Upper lobe of left lung (tissue), 6 donors: Measurements from ENCODE around the gene SLC66A2. TPM values are rescaled to one million over a fixed set of nuclear protein-coding genes. Genes with fewer than 3 reads are reported as not detected.

Experiments
- ATAC-seq, 2 donors: fragments of 200-7000 bp; cut with Tn5 transposase; one replicate each; pipeline ENCODE4 v1.9.1; 2022; ENCODE audit warnings: mild to moderate bottlenecking in 2 of 2, moderate library complexity in 2 of 2; ENCODE audit not compliant: low FRiP score in 2 of 2
- DNase-seq, 2 donors: peaks; one replicate each; pipeline ENCODE4 v3.0.0-alpha.2; 2019 to 2020
- H3K27ac ChIP-seq, 4 donors: fragments of 200-600 bp; sonication (generic); one replicate each; pipeline ENCODE4 v1.5.1; 2016 to 2019
- H3K27me3 ChIP-seq, 4 donors: fragments of 200-600 bp; sonication (generic); one replicate each; pipeline ENCODE4 v1.5.1; 2017 to 2019
- H3K36me3 ChIP-seq, 4 donors: fragments of 200-600 bp; sonication (generic); one replicate each; pipeline ENCODE4 v1.5.1; 2016 to 2019
- H3K4me1 ChIP-seq, 4 donors: fragments of 200-600 bp; sonication (generic); one replicate each; pipeline ENCODE4 v1.5.1; 2018 to 2019
- H3K4me3 ChIP-seq, 4 donors: fragments of 200-600 bp; sonication (generic); one replicate each; pipeline ENCODE4 v1.5.1; 2017 to 2019; ENCODE audit warnings: mild to moderate bottlenecking in 2 of 4, moderate library complexity in 1 of 4
- H3K9me3 ChIP-seq, 4 donors: fragments of 200-600 bp; sonication (generic); one replicate each; pipeline ENCODE4 v1.5.1; 2018 to 2019
- CTCF ChIP-seq, 6 experiments: fragments of 450-650 bp in 4 of 6; fragments of 200-600 bp in 2 of 6; sonication (generic) in 2 of 6; IDR thresholded peaks; one replicate each; pipeline ENCODE4 v1.5.1; 2016 to 2019; ENCODE audit warnings: antibody characterized with exemption in 6 of 6
- EP300 ChIP-seq, 4 donors: sonication (generic); formaldehyde crosslinking; IDR thresholded peaks; one replicate each; pipeline ENCODE4 v1.5.1; 2017; ENCODE audit warnings: antibody characterized with exemption in 4 of 4, control low read depth in 2 of 4
- POLR2A ChIP-seq, 4 donors: fragments of 450-650 bp; IDR thresholded peaks; one replicate each; pipeline ENCODE4 v1.5.1; 2016 to 2017; ENCODE audit warnings: antibody characterized with exemption in 4 of 4, mild to moderate bottlenecking in 2 of 4
- POLR2AphosphoS5 ChIP-seq, 2 donors: sonication (generic); formaldehyde crosslinking; IDR thresholded peaks; one replicate each; pipeline ENCODE4 v1.5.1; 2017; ENCODE audit warnings: antibody characterized with exemption in 2 of 2
- WGBS, 2 donors: methylation state at CpG; one replicate each; pipeline ENCODE4 v1.1.5; 2017 to 2018; 5-methylcytosine and 5-hydroxymethylcytosine counted together
- total RNA-seq, 6 donors: library from RNA; depleted of rRNA in 4 of 6; stranded (reverse); fragments of >200 nt in 4 of 6; gene quantifications; one replicate each; pipeline versions ENCODE4 v1.1.0 to v1.2.1, GENCODE V29; 2016 to 2021
- donor health status: DM: no; HTN: no; CAD: no; lungs with moderate emphysema.
- donor health status: DM: no; HTN: yes; CAD: no; lungs with severe emphysema.

SLC66A2 gene
- total RNA-seq, 6 donors from 2014 or later = 37.6 to 90.7 (median 66.5) TPM

- peak in 1 of 2 donors; percentile 78 for DNase-seq
- no peak for TF ChIP-seq EP300 (IDR thresholded peaks at IDR 0.05)
- no peak for TF ChIP-seq POLR2AphosphoS5 (IDR thresholded peaks at IDR 0.05)
- TF ChIP-seq POLR2A (IDR thresholded peaks at IDR 0.05) = no peak
- no peak for TF ChIP-seq CTCF (IDR thresholded peaks at IDR 0.05)
- H3K4me1 ChIP-seq = no peaks in the 10 kb centered on the region
- 83 to 85% methylated on average over 1 to 16 of the region's 16 CpGs for WGBS, 2 donors
- no peaks in the 10 kb centered on the region for H3K27me3 ChIP-seq
- H3K27ac ChIP-seq = no peak overlapping the region
- no peak overlapping the region for H3K4me3 ChIP-seq
- H3K36me3 ChIP-seq = no peaks in the 10 kb centered on the region
- ATAC-seq = no peak
- H3K9me3 ChIP-seq = no peaks in the 10 kb centered on the region
Measured at GRCh38 chr18:79876497-79876896, 75.0 kb downstream of the SLC66A2 start.

GRCh38 chr18:79875931-79876461 is 75.5 kb downstream of the SLC66A2 start:
- ATAC-seq (no peak), DNase-seq (peak in 1 of 2 donors; percentile 73)
- WGBS, 2 donors = 87 to 97% methylated on average over 6 to 23 of the region's 23 CpGs

GRCh38 chr18:79875531-79875919 is 75.9 kb downstream of the SLC66A2 start:
- DNase-seq (no peak), ATAC-seq (no peak)
- no peak for TF ChIP-seq POLR2AphosphoS5 (IDR thresholded peaks at IDR 0.05)
- Histone ChIP-seq H3K27me3 (no peaks in the 10 kb centered on the region), H3K27ac (no peak overlapping the region), H3K4me1 (no peaks in the 10 kb centered on the region), H3K9me3 (no peaks in the 10 kb centered on the region), H3K36me3 (no peaks in the 10 kb centered on the region), H3K4me3 (no peak overlapping the region)
- 87% methylated on average over 6 to 15 of the region's 15 CpGs for WGBS, 2 donors

More at GRCh38 chr18:79875931-79876461, 75.5 kb downstream of the SLC66A2 start:
- TF ChIP-seq POLR2A (IDR thresholded peaks at IDR 0.05) = no peak
- TF ChIP-seq CTCF (IDR thresholded peaks at IDR 0.05) = no peak
- TF ChIP-seq EP300 (IDR thresholded peaks at IDR 0.05) = no peak
- TF ChIP-seq POLR2AphosphoS5 (IDR thresholded peaks at IDR 0.05) = no peak
- no peak overlapping the region for H3K4me3 ChIP-seq
- H3K27me3 ChIP-seq = no peaks in the 10 kb centered on the region
- H3K4me1 ChIP-seq = no peaks in the 10 kb centered on the region
- H3K9me3 ChIP-seq = no peaks in the 10 kb centered on the region
- no peaks in the 10 kb centered on the region for H3K36me3 ChIP-seq
- no peak overlapping the region for H3K27ac ChIP-seq

- TF ChIP-seq CTCF (IDR thresholded peaks at IDR 0.05) (no peak), POLR2A (IDR thresholded peaks at IDR 0.05) (no peak), EP300 (IDR thresholded peaks at IDR 0.05) (no peak), POLR2AphosphoS5 (IDR thresholded peaks at IDR 0.05) (no peak)
- DNase-seq (no peak), ATAC-seq (no peak)
- no peaks in the 10 kb centered on the region for H3K36me3 ChIP-seq
- H3K9me3 ChIP-seq = no peaks in the 10 kb centered on the region
- 78 to 82% methylated on average over 11 to 22 of the region's 24 CpGs for WGBS, 2 donors
- H3K27ac ChIP-seq = no peak overlapping the region
- no peaks in the 10 kb centered on the region for H3K4me1 ChIP-seq
- H3K4me3 ChIP-seq = no peak overlapping the region
- no peaks in the 10 kb centered on the region for H3K27me3 ChIP-seq
Measured at GRCh38 chr18:79874553-79875530, 76.6 kb downstream of the SLC66A2 start.

- WGBS, 2 donors = 60 to 74% methylated on average over 19 to 31 of the region's 34 CpGs
- DNase-seq (no peak), ATAC-seq (peak in 1 of 2 donors; percentile 28)
Measured at GRCh38 chr18:79873449-79874110, 77.9 kb downstream of the SLC66A2 start.

More at GRCh38 chr18:79873449-79874110, 77.9 kb downstream of the SLC66A2 start:
- H3K4me3 ChIP-seq = no peak overlapping the region
- no peak for TF ChIP-seq EP300 (IDR thresholded peaks at IDR 0.05)
- TF ChIP-seq POLR2AphosphoS5 (IDR thresholded peaks at IDR 0.05) = no peak
- no peak for TF ChIP-seq CTCF (IDR thresholded peaks at IDR 0.05)
- no peak for TF ChIP-seq POLR2A (IDR thresholded peaks at IDR 0.05)
- no peaks in the 10 kb centered on the region for H3K9me3 ChIP-seq
- H3K4me1 ChIP-seq = no peaks in the 10 kb centered on the region
- H3K36me3 ChIP-seq = no peaks in the 10 kb centered on the region
- no peak overlapping the region for H3K27ac ChIP-seq
- no peaks in the 10 kb centered on the region for H3K27me3 ChIP-seq
